KMS-11 (cell line): ENCODE data around the gene FADS1.

Source experiments
- H2AFZ ChIP-seq: fragments of 200-600 bp; sonication (generic); 2 replicates; pipeline ENCODE4 v1.6.1; 2016; ENCODE audit warnings: antibody characterized with exemption, mixed run types, low read depth
- H3K27ac ChIP-seq: fragments of 200-600 bp; sonication (generic); 2 replicates; pipeline ENCODE4 v1.6.1; 2016; ENCODE audit warnings: mild to moderate bottlenecking, mixed run types
- H3K27me3 ChIP-seq: fragments of 200-600 bp; sonication (generic); 2 replicates; pipeline ENCODE4 v1.6.1; 2017; ENCODE audit warnings: mild to moderate bottlenecking, low read depth, mixed run types, moderate library complexity; ENCODE audit not compliant: insufficient read depth
- H3K36me3 ChIP-seq: fragments of 200-600 bp; sonication (generic); 2 replicates; pipeline ENCODE4 v1.6.1; 2017; ENCODE audit warnings: mild to moderate bottlenecking, mixed run types; ENCODE audit not compliant: insufficient read depth
- H3K4me1 ChIP-seq: fragments of 200-600 bp; sonication (generic); 2 replicates; pipeline ENCODE4 v1.6.1; 2016; ENCODE audit warnings: mild to moderate bottlenecking, low read depth, mixed run types; ENCODE audit not compliant: poor library complexity, severe bottlenecking
- H3K4me2 ChIP-seq: fragments of 200-600 bp; sonication (generic); 2 replicates; pipeline ENCODE4 v1.7.0; 2016; ENCODE audit warnings: mild to moderate bottlenecking, mixed run types
- H3K4me3 ChIP-seq: fragments of 200-600 bp; sonication (generic); IDR thresholded peaks from 2 replicates; pipeline ENCODE4 v1.6.1; 2017; ENCODE audit warnings: low read depth, low read length, mixed read lengths; ENCODE audit not compliant: insufficient read depth
- H3K79me2 ChIP-seq: fragments of 200-600 bp; sonication (generic); 2 replicates; pipeline ENCODE4 v1.6.1; 2016; ENCODE audit warnings: low read depth, mixed run types; ENCODE audit not compliant: insufficient read depth
- H3K9ac ChIP-seq: fragments of 200-600 bp; sonication (generic); 2 replicates; pipeline ENCODE4 v1.6.1; 2016; ENCODE audit warnings: mild to moderate bottlenecking, mixed run types
- H4K20me1 ChIP-seq: fragments of 200-600 bp; sonication (generic); 2 replicates; pipeline ENCODE4 v1.6.1; 2016; ENCODE audit warnings: mild to moderate bottlenecking, mixed run types; ENCODE audit not compliant: insufficient read depth
- TF ChIP-seq, protein P1 (sequence below): fragments of 200-600 bp; sonication (generic); conservative IDR thresholded peaks from 2 replicates; pipeline ENCODE4 v1.6.1; 2017; ENCODE audit warnings: low read depth, mild to moderate bottlenecking, antibody characterized with exemption, low read length, moderate library complexity, mixed read lengths

The FADS1 gene

DNA sequence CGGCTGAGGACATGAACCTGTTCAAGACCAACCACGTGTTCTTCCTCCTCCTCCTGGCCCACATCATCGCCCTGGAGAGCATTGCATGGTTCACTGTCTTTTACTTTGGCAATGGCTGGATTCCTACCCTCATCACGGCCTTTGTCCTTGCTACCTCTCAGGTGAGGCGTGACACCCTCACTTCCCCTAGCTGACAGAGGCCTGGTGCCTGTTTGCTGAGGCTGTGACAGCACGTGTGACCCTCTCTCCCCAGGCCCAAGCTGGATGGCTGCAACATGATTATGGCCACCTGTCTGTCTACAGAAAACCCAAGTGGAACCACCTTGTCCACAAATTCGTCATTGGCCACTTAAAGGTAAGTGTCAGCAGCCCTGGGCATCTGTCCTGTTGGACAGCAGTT is 23.6 kb upstream of the FADS1 start:
- Histone ChIP-seq H4K20me1 (no peaks in the 10 kb centered on the region), H3K27me3 (no peaks in the 10 kb centered on the region), H3K4me3 (no peak overlapping the region), H3K9ac (no peak overlapping the region), H2AFZ (no peak overlapping the region), H3K4me1 (no peaks in the 10 kb centered on the region), H3K36me3 (no peaks in the 10 kb centered on the region), H3K79me2 (no peaks in the 10 kb centered on the region), H3K27ac (no peak overlapping the region), H3K4me2 (no peak overlapping the region)
- TF ChIP-seq, protein P1, sequence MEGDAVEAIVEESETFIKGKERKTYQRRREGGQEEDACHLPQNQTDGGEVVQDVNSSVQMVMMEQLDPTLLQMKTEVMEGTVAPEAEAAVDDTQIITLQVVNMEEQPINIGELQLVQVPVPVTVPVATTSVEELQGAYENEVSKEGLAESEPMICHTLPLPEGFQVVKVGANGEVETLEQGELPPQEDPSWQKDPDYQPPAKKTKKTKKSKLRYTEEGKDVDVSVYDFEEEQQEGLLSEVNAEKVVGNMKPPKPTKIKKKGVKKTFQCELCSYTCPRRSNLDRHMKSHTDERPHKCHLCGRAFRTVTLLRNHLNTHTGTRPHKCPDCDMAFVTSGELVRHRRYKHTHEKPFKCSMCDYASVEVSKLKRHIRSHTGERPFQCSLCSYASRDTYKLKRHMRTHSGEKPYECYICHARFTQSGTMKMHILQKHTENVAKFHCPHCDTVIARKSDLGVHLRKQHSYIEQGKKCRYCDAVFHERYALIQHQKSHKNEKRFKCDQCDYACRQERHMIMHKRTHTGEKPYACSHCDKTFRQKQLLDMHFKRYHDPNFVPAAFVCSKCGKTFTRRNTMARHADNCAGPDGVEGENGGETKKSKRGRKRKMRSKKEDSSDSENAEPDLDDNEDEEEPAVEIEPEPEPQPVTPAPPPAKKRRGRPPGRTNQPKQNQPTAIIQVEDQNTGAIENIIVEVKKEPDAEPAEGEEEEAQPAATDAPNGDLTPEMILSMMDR, result no peak

DNA sequence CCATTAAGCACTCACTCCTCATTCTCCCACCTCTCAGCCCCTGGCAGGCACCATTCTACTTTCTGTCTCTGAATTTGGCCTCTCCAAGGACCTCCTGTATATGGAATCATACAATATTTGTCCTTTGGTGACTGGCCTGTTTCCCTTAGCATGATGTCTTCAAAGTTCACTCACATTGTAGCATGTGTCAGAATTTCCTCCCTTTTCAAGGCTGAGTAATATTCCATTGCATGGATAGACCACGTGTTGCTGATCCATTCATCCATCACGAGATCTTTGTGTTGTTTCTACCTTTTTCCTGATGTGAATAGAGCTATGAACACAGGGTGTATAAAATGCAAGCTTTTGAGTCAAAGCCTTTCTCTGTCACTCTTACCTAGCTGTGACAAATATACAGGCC is 22.9 kb upstream of the FADS1 start:
- Histone ChIP-seq H3K79me2 (no peaks in the 10 kb centered on the region), H2AFZ (no peak overlapping the region), H3K36me3 (no peaks in the 10 kb centered on the region), H3K27ac (no peak overlapping the region), H4K20me1 (no peaks in the 10 kb centered on the region), H3K9ac (no peak overlapping the region), H3K27me3 (no peaks in the 10 kb centered on the region), H3K4me1 (no peaks in the 10 kb centered on the region), H3K4me2 (no peak overlapping the region), H3K4me3 (no peak overlapping the region)
- TF ChIP-seq, protein P1, result no peak

DNA sequence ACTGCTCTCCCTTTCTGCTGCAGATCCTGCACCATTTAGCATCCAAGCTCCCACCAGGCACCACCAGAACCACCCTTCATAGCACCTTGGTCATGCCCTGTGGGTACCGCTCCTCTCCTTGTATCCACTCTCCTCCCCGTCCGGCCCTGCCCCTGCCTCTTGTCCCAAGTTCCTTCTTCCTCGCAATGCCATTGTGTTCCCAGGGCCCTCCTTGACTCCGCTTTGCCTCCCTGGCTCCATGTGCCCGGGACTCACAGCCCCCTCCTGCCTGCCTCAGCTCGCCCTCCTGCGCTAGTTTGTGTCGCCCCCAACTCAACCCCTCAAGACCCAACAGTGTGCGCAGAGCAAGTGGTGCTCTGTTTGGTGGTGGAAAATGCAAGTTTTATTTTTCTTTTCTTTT is 22.1 kb upstream of the FADS1 start:
- Histone ChIP-seq H3K4me2 (no peak overlapping the region), H4K20me1 (no peaks in the 10 kb centered on the region), H3K27ac (no peak overlapping the region), H3K9ac (no peak overlapping the region), H2AFZ (no peak overlapping the region), H3K27me3 (no peaks in the 10 kb centered on the region), H3K36me3 (no peaks in the 10 kb centered on the region), H3K4me1 (no peaks in the 10 kb centered on the region), H3K79me2 (no peaks in the 10 kb centered on the region), H3K4me3 (no peak overlapping the region)
- TF ChIP-seq, protein P1, result no peak

DNA sequence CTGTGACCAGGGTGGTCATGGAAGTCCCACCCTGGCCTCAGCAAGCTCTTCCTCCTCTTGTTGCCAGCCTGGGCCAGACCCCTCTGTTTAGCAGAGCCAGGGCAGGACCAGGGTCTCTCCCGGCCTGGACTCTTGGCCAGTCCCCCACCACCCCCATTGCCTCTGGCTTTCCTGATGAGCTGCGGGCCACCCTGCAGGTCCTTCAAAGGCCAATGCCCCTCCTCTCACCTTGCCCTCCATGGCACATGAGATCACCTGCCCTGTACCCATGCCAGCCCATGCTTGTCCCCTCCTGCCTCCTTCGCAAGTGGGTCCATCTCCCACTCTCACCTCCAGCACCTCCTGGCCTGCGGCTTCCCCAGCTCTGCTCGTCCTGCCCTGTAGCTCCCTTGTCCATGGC is 21.7 kb upstream of the FADS1 start:
- H3K27ac ChIP-seq, result no peak overlapping the region
- H3K79me2 ChIP-seq, result no peaks in the 10 kb centered on the region
- H3K27me3 ChIP-seq, result no peaks in the 10 kb centered on the region
- TF ChIP-seq, protein P1, result no peak
- H3K4me3 ChIP-seq, result no peak overlapping the region
- H4K20me1 ChIP-seq, result no peaks in the 10 kb centered on the region
- H3K4me1 ChIP-seq, result no peaks in the 10 kb centered on the region
- no peak overlapping the region for H3K4me2 ChIP-seq
- no peak overlapping the region for H3K9ac ChIP-seq
- no peaks in the 10 kb centered on the region for H3K36me3 ChIP-seq
- no peak overlapping the region for H2AFZ ChIP-seq
